Dermis blood vessel endothelial cell (primary cell): ENCODE measurements around the gene HOXC13. TPM values are rescaled to one million over a fixed set of nuclear protein-coding genes. Genes with fewer than 3 reads are reported as not detected.

Source experiments
- DNase-seq: peaks from one replicate; pipeline ENCODE4 v3.0.0; 2010
- total RNA-seq: library from RNA; depleted of rRNA; stranded (reverse); fragments of >200 nt; gene quantifications from 2 replicates; pipeline ENCODE4 v1.2.3, GENCODE V29; 2014

Gene HOXC13
- total RNA-seq, 1 donor from 2014 or later, result not detected

GRCh38 chr12:53939141-53940108, 794 bp downstream of the HOXC13 start:
- no peak for DNase-seq

GRCh38 chr12:53940443-53941014, 1.9 kb downstream of the HOXC13 start:
- no peak for DNase-seq

GRCh38 chr12:53941187-53941586, 2.6 kb downstream of the HOXC13 start:
- DNase-seq, result no peak

DNA sequence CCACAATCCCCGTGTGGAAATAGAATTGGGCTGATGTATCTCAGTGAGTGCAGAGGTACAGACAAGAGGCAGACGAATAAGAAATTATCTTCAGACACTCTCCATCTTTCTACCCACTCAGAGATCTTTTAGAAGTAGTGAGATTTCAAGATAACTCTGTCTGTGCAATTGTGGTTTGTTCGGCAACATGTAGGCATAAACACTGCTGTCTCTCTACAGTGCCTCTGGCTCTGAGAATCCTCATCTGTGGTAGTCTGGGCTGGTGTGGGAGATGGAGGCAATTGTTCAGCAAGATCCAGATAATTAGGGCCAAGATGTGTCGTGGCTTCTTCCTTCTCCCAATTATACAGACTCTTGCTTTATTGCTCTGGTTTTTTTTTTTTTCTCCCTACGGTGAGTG, 3.1 kb downstream of the HOXC13 start:
- no peak for DNase-seq

DNA sequence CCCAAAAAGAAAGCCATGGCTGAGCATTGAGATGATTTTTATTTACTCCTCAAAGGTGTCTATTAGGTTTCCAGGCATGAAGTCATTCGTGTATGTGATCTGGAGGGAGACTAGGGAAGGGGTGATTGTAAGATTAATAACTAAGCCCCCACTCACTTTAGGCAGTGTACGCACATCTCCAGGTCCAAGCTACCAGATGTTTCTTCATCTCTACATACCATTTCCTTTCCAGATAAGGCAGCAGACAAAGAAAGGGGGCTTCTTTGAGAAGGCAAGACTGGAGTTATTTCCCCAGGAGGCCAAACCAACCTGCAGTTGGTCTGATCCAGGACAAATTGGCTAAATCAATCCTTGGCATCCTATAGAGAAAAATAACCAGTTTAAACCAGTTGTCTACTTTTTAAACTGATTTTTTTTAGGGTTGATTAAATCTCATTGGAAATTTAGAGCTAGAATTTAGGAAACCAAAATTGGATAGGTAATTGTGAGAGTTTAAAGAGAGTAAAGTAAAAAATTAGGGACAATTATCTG, 3.9 kb downstream of the HOXC13 start:
- no peak for DNase-seq

DNA sequence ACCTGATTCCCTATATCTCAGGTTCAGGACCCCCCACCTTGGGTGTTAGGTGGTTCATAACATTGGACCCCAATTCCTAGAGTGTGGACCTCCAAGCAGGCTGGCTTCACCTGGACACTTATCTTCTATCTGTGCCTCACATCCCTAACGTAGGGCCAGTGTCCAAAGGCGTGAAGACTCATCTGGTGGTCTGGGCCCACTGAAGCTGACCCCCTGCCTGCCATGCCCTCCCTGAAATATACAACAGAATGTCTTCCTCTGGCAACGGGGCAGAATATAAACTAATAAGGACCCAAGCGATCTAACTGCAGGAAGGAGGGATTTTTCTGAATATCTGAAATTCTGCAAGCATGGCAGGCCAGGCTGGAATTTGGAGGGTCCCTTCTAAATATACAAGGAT, 5.6 kb downstream of the HOXC13 start:
- DNase-seq, result no peak

GRCh38 chr12:53944907-53945847, 6.5 kb downstream of the HOXC13 start:
- no peak for DNase-seq

GRCh38 chr12:53947743-53948142, 9.1 kb downstream of the HOXC13 start:
- no peak for DNase-seq

DNA sequence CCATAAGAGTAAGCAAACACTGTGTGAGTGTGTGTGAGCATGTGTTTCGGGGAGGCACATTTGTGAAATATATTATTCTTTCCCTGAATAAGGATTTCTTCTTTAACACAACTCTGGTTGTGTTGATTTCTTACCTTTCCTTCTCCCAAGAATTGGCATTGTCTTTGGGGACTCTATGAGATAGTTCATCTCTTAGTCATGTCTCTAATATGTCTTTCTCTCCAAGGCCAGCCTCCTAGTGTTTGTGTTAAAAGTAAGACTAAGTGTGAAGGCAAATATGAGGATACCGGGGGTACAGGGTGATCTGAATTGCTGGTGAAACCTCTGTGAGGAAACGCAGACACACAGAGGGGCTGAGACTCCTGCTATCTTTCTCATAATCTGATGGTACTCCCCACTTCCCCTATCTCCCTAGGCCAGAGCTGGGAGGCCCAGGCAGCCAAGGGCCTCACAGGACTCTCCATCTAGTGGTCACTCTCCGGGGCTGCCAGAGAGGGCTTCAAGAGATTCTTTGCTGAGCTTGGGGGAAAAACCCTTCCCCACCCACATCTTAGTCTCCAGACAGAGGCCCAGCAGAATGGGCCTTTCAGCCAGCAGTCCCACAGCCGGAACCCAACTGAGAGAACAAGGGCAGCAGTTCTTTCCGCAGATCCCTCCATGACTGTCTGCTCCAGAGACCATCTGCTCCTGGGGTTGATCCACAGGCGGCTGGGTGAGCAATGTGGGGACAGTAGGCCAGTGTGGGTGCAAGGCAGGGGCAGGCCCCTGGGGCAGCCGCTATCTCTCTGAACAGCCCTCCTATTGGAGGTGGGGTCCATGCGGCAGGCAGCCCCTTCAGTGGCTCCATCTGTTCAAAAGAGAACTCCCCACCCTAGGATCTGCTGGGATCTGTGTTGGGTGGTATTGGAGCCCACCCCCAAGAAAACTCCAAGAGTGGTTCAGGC, 10.3 kb downstream of the HOXC13 start:
- DNase-seq, result no peak

GRCh38 chr12:53949631-53950436, 11.2 kb downstream of the HOXC13 start:
- DNase-seq, result no peak

DNA sequence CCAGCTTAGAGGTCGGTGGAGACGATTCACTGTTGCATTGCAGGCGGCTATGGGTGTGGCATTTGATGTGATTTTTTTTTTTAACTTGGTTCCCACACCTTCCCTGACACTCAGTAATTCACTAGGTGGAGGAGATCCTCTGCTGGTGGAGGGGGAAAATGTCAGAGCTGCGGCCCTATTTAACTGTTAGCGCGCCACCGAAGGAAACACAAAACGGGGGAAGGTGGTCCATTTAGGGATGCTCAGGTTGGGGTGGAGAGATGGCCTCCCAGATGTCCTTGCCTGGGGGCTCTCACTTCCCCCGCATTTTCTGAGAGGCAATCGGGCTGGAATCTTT, 11.8 kb downstream of the HOXC13 start:
- no peak for DNase-seq

GRCh38 chr12:53950789-53951576, 12.4 kb downstream of the HOXC13 start:
- DNase-seq, result no peak

DNA sequence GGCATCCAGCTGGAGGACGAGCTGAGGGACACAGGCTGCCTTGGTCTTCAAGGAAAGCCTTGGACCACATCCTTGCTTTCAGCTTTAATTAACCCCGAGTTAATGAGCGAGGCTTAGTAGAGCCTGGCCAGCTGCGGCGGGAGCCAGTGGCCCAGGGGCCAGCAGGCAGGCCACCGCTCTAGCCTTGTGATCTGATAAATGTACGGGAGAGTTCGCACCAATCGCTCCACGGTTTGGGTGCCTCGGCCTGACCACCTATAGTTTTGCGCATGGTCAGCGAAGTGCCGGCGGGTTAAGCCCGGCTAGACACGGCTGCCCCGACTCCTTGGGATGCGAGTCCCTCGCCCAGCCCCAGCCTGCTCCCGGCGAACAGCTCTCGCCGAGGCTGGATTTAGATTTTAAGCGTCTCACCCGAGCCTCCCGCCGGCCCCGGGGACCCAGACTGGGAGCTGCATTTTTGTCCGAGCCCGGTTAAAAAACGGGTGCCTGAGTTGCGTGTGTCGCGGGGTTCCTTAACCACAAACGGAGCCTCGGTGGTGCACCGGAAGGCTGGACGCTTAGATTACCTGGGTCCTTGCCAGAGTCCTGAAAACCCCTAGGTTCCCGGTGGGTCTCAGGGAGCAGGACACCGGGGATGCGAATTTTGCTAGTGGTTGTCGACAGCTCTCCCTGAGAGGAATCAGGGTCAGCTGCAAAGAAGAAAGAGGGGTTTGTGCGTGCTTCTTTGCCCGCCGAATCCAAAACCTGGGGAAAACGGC, 13.1 kb downstream of the HOXC13 start:
- DNase-seq, result no peak

GRCh38 chr12:53952335-53952694, 13.7 kb downstream of the HOXC13 start:
- no peak for DNase-seq

DNA sequence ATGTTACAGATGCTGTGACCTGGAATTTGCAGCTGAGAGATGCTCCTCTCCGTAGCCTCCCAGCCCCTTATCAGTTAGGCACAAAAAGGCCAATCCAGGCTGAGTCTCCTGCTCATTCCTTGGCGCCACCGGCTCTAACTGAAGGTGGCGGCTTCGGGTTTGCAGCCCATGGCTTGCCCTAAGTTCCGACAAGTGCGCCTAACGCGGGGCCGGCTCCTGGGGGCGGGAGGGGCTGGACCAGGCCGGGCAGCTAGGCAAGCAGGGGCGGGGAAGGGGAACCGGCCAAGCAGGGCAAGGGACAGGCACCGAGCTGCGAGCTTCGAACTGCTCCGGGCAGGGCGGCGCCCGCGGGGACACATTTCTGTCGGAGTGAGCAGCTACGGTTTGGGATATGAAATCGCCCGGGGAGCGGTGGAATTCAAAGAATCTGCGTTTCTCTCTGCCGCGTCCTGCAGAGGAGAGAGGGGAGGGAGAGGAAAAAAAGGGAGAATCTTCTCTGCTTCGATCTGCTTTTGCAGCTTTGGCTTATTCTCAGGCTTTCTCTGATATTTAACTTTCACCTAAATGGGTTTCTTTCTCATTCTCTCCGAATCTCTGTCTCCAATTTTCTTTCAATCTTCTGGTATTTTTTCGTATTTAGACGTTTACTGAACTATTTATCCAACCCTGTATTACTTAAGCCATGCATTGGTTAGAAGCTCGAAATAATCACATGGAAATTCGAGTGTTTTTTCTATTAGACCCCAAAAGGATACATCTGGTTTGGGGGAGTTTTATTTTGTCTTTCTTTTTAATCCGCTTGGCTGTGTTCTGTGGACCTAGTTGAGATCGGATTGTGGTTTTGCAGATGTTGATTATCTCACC, 14.5 kb downstream of the HOXC13 start:
- no peak for DNase-seq

GRCh38 chr12:53953831-53954693, 15.4 kb downstream of the HOXC13 start:
- no peak for DNase-seq

GRCh38 chr12:53954694-53955035, 16.0 kb downstream of the HOXC13 start, which contains the start of gene HOXC12:
TSS of gene HOXC12 (plus strand) at chr12:53954903. CDS start at chr12:53954930, 27 bp downstream.
- DNase-seq, result no peak
